Fibroblast of villous mesenchyme (primary cell): ENCODE measurements around the gene TRIM36. TPM values are rescaled to one million over a fixed set of nuclear protein-coding genes. Genes with fewer than 3 reads are reported as not detected.

Source experiments
- DNase-seq: peaks from one replicate; pipeline ENCODE4 v3.0.0-alpha.2; 2010; ENCODE audit warnings: low read depth
- H3K4me3 ChIP-seq: 2 replicates; pipeline ENCODE4 v1.5.1; 2011; ENCODE audit warnings: low read depth, mild to moderate bottlenecking, low read length
- total RNA-seq: library from RNA; depleted of rRNA; stranded (reverse); fragments of >200 nt; gene quantifications from 2 replicates; pipeline ENCODE4 v1.2.3, GENCODE V29; 2012
- TF ChIP-seq, protein P1 (sequence below): IDR thresholded peaks from 2 replicates; pipeline ENCODE4 v1.5.1; 2012; ENCODE audit warnings: low read depth, mild to moderate bottlenecking, low read length; ENCODE audit not compliant: insufficient read depth

The TRIM36 gene
- total RNA-seq, 1 donor, result 2.2 TPM

DNA sequence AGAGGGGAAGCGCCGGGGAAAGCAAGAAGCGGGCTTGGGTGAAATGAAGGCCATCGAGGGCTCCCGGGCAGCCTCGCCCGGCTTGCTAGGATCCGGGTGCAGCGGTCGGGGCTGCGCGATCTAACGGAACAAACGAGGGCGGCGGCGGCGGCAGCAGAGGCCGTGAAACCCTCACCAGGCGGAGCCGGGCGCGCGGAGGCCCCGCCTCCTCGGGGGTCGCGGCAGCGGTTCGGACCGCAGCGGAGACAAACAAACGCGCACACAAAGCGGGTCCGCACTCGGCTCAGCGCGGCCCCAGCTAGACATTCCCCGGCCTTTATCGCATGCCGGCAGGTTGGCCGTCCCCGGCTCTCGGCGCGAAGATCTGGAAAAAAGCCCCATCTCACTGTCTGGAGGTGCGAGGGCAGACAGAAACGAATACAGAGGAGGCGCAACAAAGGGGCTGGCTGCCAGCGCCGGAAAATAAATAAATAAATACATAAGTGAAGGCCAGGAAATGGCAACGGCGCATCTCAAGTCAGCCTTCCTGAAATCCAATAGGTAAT, 10.5 kb upstream of the TRIM36 start:
- peak; percentile 16 for DNase-seq

DNA sequence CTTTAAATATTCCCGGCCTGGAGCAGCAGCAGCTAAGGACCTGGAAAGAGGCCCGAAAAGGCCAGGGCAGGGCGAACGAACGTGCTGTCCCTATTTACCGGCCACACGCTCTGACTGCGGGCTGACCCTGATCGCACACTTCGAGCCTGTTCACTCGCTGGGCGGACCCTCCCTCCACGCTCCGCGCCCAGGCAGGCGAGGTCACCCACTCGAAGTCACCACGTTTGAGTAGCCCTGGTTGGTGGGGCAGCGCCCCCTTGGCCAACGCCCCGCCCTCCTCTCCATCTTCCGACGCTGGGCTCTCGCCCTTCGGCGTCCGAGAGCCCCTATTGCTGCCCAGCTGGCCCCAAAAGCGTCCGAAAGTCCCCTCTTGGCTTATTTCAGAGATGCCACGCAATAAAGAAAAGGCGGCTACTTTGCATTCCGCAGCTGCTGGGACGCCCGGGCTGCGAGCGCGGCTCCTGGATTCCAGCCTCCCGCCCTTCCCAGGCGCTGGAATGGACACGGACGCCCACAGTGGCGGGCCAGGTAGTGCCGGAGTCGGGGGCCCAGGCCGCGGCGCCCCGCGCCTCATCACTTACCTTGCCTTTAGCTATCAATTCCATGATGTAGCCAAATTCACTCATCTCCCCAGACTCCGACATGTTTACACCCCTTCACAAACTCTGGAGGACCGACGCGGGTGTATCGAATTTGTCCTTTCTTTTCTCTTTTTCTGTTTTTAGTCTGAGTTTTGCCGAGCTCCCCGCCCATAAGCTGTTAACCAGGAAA, 9.9 kb upstream of the TRIM36 start:
- DNase-seq, result no peak
- TF ChIP-seq, protein P1, sequence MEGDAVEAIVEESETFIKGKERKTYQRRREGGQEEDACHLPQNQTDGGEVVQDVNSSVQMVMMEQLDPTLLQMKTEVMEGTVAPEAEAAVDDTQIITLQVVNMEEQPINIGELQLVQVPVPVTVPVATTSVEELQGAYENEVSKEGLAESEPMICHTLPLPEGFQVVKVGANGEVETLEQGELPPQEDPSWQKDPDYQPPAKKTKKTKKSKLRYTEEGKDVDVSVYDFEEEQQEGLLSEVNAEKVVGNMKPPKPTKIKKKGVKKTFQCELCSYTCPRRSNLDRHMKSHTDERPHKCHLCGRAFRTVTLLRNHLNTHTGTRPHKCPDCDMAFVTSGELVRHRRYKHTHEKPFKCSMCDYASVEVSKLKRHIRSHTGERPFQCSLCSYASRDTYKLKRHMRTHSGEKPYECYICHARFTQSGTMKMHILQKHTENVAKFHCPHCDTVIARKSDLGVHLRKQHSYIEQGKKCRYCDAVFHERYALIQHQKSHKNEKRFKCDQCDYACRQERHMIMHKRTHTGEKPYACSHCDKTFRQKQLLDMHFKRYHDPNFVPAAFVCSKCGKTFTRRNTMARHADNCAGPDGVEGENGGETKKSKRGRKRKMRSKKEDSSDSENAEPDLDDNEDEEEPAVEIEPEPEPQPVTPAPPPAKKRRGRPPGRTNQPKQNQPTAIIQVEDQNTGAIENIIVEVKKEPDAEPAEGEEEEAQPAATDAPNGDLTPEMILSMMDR, result no peak
- peak overlapping the region; percentile 51 for H3K4me3 ChIP-seq

More for the DNA sequence above, 10.5 kb upstream of the TRIM36 start:
- peak overlapping the region; percentile 51 for H3K4me3 ChIP-seq
- TF ChIP-seq, protein P1, result no peak

DNA sequence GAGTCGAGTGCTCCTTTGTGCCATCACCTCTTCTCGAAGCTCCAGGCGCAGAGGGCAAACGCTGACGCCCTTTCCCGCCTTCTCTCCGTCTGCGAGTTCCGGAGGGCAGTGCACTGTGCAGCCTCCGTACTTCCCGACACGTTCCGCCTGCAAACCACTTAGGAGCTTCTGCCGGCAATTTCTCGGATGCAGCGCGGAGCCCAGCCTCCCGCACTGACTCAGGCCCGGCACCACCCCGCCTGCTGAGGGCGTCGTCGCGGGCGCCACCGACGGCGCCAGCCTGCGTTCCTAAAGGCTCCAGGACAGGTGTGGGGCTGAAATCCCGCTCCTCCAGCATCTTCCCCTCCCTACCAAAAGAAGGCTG, 9.3 kb upstream of the TRIM36 start:
- no peak overlapping the region for H3K4me3 ChIP-seq
- TF ChIP-seq, protein P1, result no peak
- DNase-seq, result no peak

DNA sequence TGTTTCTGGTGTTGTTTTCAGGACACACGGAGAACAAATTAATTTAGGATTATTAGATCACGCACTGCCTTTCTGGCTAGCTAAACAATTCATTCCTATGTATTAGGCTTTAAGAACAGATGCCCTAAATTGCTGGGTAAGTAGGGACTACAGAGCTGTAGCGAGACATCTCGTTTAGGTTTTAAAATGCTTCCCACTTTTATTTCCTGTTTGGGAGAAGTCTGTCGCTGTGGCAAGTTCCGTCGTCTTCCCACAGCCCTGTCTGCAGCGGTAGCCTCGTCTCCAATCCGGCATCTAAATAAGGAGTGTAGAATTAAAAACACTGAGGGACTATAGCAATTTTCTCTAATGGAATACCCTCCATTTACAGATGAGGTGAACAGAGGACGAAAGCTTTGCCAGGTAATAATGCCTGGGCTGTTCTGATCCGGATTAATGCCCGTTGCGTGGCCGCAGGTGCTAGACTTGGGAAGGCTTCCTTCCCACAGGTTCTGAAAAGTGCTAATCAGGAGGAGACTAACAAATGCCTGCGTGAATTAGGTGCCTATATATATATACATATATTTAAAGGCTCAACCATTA, 1.3 kb upstream of the TRIM36 start:
- H3K4me3 ChIP-seq, result peak overlapping the region; percentile 82
- TF ChIP-seq, protein P1, result no peak
- no peak for DNase-seq

DNA sequence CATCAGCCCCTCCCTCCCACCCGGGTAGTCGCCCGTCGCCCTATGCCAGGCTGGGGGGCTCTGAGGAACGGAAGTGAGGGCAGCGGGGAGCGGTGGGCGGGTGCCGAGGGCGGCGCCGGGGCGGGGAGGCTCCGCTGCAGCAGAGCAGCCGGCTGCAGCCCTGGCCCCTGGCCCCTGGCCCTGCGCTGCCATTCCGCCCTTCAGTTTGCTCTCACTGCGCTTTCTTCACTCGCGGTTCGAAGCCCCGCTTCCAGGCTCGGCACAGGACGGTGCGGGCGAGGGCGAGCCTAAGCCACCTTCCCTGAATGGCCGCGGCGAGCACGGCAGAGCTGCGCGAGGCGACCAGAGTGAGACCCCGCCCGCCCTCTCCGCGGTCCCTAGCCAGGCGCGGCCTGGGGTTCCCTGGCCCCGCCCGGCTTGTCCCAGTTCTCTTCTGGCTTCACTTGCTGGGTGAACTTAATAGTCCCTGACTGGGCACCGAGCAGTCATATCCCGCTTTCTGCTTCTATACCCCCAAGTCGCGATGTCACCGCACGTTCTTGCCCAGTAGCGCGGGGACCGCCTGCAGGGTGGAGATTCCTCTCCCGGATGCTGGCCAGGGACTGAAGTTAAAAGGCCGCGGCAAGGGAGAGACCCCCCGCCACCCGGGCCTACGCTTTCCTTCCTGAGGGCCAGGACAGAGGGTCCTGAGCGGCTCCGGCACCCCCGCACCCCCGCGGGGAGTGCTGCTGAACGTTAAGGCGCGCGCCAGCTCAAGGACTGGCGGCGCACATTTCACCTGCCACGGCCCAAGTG, 623 bp upstream of the TRIM36 start:
- H3K4me3 ChIP-seq, result peak overlapping the region; percentile 82
- TF ChIP-seq, protein P1, result no peak
- DNase-seq, result peak; percentile 39

DNA sequence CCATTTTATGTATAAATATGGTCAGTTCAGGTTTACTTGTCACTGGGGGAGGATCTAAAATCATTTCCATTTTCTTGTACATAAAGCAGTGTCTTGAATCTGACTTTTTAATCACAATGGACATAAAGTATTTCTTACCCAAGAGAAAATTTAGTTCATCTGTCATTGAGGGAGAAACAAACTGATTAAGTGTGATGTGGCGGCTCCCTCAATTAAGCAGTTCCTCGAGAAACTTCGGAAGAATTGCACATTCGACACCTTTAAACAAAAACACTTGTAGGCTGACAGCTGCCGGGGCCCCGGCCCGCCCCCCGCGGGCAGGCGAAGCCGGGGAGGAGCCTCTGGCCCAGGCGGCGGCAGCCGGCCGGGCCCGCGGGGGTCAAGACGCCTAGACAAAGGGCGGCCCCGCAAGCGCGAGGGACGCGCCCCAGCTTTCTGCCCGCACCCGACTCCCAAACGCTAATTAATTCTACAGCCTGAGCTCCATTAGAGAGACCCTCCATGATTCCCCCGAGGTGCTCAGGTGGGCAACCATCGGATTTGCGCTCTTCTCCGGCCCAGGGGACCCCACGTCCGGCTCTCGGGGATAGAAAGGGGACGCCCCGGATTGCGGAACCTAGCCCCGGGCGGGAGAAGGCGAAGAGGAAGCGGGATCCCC, 750 bp downstream of the TRIM36 start:
- no peak for DNase-seq

More for the DNA sequence above, 750 bp downstream of the TRIM36 start:
- H3K4me3 ChIP-seq, result peak overlapping the region; percentile 82
- TF ChIP-seq, protein P1, result no peak
